ENCODE data around the gene KIAA0930. TPM values are rescaled to one million over a fixed set of nuclear protein-coding genes. Genes with fewer than 3 reads are reported as not detected.

The KIAA0930 gene
- total RNA-seq, 6 donors from 2014 or later = 31.2 to 103 (median 42.8) TPM

DNA sequence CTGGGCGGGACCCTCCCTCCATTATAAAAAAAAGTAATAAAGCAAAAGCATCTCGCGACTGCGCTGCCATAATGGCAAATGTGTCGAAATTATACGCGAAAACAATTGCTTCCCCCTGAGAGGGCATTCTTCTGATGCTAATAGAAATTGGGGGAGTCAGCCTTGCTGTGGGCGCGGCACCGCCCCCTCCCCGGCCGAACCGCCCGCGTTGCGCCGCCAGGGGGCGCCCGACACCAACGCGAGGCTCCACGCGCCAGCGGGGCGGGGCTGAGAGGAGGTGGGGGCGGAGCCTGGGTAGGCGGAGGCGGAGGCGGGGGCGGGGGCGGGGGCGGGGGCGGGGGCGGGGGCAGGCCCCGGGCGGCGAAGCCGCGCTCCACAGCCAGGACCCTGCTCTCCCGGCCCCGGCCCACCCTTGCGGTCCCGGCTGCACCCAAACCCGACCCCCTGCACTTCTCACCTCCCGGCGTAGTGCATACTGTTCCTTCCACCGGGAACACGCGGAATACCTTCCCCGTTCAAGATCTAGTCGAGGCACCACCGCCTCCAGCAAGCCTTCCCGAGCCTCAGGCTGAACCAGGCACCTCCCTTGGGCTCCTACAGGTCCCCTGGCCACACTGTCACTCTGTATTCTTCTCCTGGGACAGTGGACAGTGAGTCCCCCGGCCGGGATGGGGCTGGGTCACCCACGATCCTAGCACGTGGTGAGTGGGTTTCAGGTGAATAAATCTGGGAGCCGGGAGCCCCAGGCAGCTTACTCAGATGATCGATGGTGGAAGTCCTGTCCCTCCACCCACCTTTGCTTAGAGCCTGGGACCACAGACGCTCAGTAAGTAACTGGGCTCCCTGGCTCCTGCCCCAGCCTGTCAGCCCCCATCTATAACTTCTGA is 28.5 kb upstream of the KIAA0930 start:
- peak in 1 of 2 donors; percentile 37 for TF ChIP-seq POLR2AphosphoS5 (IDR thresholded peaks at IDR 0.05)
- TF ChIP-seq, protein P1, sequence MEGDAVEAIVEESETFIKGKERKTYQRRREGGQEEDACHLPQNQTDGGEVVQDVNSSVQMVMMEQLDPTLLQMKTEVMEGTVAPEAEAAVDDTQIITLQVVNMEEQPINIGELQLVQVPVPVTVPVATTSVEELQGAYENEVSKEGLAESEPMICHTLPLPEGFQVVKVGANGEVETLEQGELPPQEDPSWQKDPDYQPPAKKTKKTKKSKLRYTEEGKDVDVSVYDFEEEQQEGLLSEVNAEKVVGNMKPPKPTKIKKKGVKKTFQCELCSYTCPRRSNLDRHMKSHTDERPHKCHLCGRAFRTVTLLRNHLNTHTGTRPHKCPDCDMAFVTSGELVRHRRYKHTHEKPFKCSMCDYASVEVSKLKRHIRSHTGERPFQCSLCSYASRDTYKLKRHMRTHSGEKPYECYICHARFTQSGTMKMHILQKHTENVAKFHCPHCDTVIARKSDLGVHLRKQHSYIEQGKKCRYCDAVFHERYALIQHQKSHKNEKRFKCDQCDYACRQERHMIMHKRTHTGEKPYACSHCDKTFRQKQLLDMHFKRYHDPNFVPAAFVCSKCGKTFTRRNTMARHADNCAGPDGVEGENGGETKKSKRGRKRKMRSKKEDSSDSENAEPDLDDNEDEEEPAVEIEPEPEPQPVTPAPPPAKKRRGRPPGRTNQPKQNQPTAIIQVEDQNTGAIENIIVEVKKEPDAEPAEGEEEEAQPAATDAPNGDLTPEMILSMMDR (IDR thresholded peaks at IDR 0.05) = peak; percentile 94 to 97 (median 96)
- TF ChIP-seq EP300 (IDR thresholded peaks at IDR 0.05) = no peak
- TF ChIP-seq POLR2A (IDR thresholded peaks at IDR 0.05) = no peak
- Histone ChIP-seq H3K4me3 (peak overlapping the region; percentile 39 to 60 (median 49)), H3K4me1 (peaks cover 11 to 21% (median 17%) of the 10 kb centered on the region in 4 donors), H3K9me3 (no peaks in the 10 kb centered on the region), H3K27me3 (no peaks in the 10 kb centered on the region), H3K27ac (peak overlapping the region in 2 of 4 donors; percentile 17 to 30), H3K36me3 (no peaks in the 10 kb centered on the region)
- ATAC-seq (ENCODE audit: low FRiP score in 2 of 2) (peak; percentile 94 to 96), DNase-seq (peak; percentile 81 to 99)
- WGBS, 2 donors = 5 to 8% methylated on average over 13 to 44 of the region's 60 CpGs

DNA sequence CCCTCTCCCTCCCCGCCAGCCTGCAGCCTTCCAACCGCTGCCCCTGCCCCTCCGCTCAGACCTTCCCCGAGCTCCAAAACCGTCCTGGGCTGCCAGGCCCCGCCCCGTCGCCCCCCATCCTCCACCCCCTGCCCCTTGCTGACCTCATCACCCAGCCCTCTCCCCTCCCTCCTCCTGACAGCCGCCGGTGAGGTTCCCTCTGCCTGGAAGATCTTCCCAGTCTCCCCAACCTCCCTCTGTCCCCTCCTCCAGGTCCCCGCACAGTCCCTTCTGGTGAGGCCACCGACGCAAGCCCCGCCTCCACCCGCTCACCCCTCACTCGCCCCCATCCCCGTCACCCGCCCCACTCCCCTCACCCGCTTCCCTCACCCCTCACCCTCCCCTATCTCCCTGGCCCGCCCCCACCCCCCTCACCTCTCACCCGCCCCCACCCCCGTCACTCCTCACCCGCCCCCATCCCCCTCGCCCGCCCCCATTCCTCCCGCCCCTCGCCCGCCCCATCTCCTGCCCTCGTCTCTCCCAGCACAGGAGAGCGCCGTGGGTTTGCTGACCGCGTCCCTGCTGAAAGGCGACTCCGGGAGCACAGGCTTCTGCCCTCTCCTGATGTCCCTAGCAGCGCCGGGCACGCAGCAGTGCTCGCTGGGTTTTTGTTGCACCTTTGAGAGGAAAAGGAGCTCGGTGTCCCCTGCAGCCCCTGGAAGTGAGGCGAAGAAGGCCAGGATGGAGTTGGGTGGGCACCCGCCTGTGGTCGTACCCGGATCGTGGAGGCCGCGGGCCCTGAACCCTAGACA is 27.7 kb upstream of the KIAA0930 start:
- 1 to 5% methylated on average over 21 to 32 of the region's 47 CpGs for WGBS, 2 donors
- Histone ChIP-seq H3K27me3 (no peaks in the 10 kb centered on the region), H3K27ac (peak overlapping the region in 1 of 4 donors; percentile 17), H3K4me3 (peak overlapping the region; percentile 39 to 60 (median 49)), H3K4me1 (peaks cover 15 to 26% (median 24%) of the 10 kb centered on the region in 4 donors), H3K9me3 (no peaks in the 10 kb centered on the region), H3K36me3 (no peaks in the 10 kb centered on the region)
- ATAC-seq (ENCODE audit: low FRiP score in 2 of 2) (peak in 1 of 2 donors; percentile 20), DNase-seq (peak in 1 of 2 donors; percentile 76)
- TF ChIP-seq POLR2AphosphoS5 (IDR thresholded peaks at IDR 0.05) = no peak
- no peak for TF ChIP-seq EP300 (IDR thresholded peaks at IDR 0.05)
- TF ChIP-seq, protein P1 (IDR thresholded peaks at IDR 0.05) = no peak
- TF ChIP-seq POLR2A (IDR thresholded peaks at IDR 0.05) = no peak

DNA sequence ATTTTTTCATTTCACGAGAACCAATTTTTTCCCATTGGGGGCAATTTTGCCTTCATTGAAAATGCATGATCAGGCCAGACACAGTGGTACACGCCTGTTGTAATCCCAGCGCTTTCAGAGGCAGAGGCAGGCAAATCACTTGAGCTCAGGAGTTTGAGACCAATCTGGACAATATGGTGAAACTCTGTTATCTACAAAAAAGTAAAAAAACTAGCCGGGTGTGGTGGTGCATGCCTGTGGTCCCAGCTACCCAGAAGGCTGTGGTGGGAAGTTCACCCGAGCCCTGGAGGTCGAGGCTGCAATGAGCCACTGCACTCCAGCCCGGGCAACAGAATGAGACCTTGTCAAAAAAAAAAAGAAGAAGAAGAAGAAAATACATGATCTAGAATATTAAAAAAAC is 24.8 kb upstream of the KIAA0930 start:
- DNase-seq = no peak
- Histone ChIP-seq H3K27me3 (no peaks in the 10 kb centered on the region), H3K4me3 (no peak overlapping the region), H3K4me1 (peaks cover 23 to 31% (median 28%) of the 10 kb centered on the region in 4 donors), H3K9me3 (no peaks in the 10 kb centered on the region), H3K27ac (no peak overlapping the region), H3K36me3 (no peaks in the 10 kb centered on the region)
- no peak for TF ChIP-seq POLR2A (IDR thresholded peaks at IDR 0.05)
- 63 to 77% methylated on average over 7 of the region's 7 CpGs for WGBS, 2 donors
- ATAC-seq (ENCODE audit: low FRiP score in 2 of 2) = no peak

DNA sequence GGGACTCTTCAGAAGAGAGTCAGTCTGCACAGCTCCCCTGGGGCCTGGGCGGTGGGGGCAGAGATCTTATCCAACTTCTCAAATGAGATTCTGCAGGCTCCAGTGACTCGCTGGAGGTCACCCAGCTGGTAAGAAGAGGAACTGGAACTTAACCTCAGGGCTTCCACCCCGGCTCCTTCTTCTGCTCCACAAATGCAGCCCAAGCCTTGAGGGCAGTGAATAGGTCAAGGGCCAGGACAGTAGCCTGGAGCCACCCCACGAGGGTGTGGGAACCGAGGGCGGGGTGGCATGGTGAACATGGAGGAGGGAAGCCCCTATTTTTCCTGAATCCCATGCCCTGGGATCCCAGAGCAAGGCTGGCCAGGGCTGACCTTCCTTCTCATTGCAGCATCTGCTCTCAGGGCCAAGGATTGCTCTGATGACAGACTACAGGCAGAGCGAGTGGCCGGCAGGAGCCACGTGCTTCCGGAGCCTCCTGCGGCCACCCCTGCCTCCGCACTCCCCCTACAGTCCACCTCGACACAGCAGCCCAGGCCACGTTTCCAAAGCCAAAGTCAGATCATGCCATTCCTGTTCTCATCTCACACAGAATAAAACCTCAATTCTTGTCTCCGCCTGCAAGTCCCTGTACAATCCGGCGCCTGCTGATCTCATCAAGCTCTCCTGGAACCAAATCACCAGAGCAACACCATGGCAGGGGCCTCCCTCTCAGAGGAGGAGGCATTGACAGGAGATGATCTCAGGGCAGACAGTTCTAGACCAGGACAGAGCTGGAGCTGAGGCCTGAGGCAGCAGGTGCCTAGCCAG is 23.0 kb upstream of the KIAA0930 start:
- WGBS, 2 donors = 26 to 34% methylated on average over 7 to 17 of the region's 17 CpGs
- TF ChIP-seq, protein P1 (IDR thresholded peaks at IDR 0.05) = peak; percentile 49 to 80 (median 74)
- TF ChIP-seq POLR2A (IDR thresholded peaks at IDR 0.05) (no peak), POLR2AphosphoS5 (IDR thresholded peaks at IDR 0.05) (peak in 1 of 2 donors; percentile 20)
- Histone ChIP-seq H3K9me3 (no peaks in the 10 kb centered on the region), H3K4me3 (no peak overlapping the region), H3K27me3 (no peaks in the 10 kb centered on the region), H3K36me3 (no peaks in the 10 kb centered on the region), H3K27ac (peak overlapping the region in 1 of 4 donors; percentile 61), H3K4me1 (peaks cover 14 to 22% (median 18%) of the 10 kb centered on the region in 4 donors)
- DNase-seq (peak; percentile 70 to 79), ATAC-seq (ENCODE audit: low FRiP score in 2 of 2) (peak; percentile 79 to 94)
